K562 (cell line): ENCODE results near the gene LMNA. TPM values are rescaled to one million over a fixed set of nuclear protein-coding genes. Genes with fewer than 3 reads are reported as not detected.
A peak's percentile ranks its signal among the peaks of the same experiment; 100 is the strongest.

Experiments used
- ARNT ChIP-seq, 2 experiments: fragments of 450-650 bp; IDR thresholded peaks; 2 replicates each; pipeline ENCODE4 v1.6.1; 2016; ENCODE audit warnings: mild to moderate bottlenecking in 1 of 2
- ATF2 ChIP-seq: sonication (generic); formaldehyde crosslinking; IDR thresholded peaks from 2 replicates; pipeline ENCODE4 v1.8.1; 2022; ENCODE audit warnings: missing genetic modification reagents
- CREBBP ChIP-seq: IDR thresholded peaks from one replicate; pipeline ENCODE4 v1.6.1; 2012; ENCODE audit warnings: low read depth, mild to moderate bottlenecking, control low read depth, inconsistent platforms, low read length
- DEAF1 ChIP-seq: fragments of 450-650 bp; formaldehyde crosslinking; IDR thresholded peaks from 2 replicates; pipeline ENCODE4 v1.4.0; 2020; ENCODE audit warnings: mild to moderate bottlenecking, moderate library complexity
- FOS ChIP-seq: IDR thresholded peaks from 3 replicates; pipeline ENCODE4 v1.6.1; 2011; ENCODE audit not compliant: insufficient read length; ENCODE audit errors: extremely low read depth
- KAT8 ChIP-seq: fragments of 450-650 bp; IDR thresholded peaks from 2 replicates; pipeline ENCODE4 v1.6.1; 2016; ENCODE audit warnings: low read depth, mild to moderate bottlenecking
- KDM2B ChIP-seq: fragments of 250-450 bp; sonication (Bioruptor Pico); IDR thresholded peaks from 2 replicates; pipeline ENCODE4 v1.8.0; 2021; ENCODE audit warnings: mild to moderate bottlenecking, moderate library complexity
- MECOM ChIP-seq: fragments of 250-450 bp; sonication (Bioruptor Pico); IDR thresholded peaks from 2 replicates; pipeline ENCODE4 v1.8.0; 2022; ENCODE audit warnings: inconsistent platforms
- NFE2L1 ChIP-seq: fragments of 450-650 bp; IDR thresholded peaks from 2 replicates; pipeline ENCODE4 v1.6.1; 2016; ENCODE audit warnings: missing genetic modification characterization, low read depth, mild to moderate bottlenecking, missing compliant biosample characterization, moderate library complexity, borderline replicate concordance
- NFIC ChIP-seq: fragments of 450-650 bp; IDR thresholded peaks from 2 replicates; pipeline ENCODE4 v1.6.1; 2017; ENCODE audit warnings: mild to moderate bottlenecking, inconsistent platforms
- NFYB ChIP-seq: IDR thresholded peaks from 2 replicates; pipeline ENCODE4 v1.6.1; 2011; ENCODE audit warnings: mild to moderate bottlenecking, moderate library complexity; ENCODE audit not compliant: insufficient read length; ENCODE audit errors: extremely low read depth
- PHTF2 ChIP-seq: fragments of 250-450 bp; sonication (Bioruptor Pico); IDR thresholded peaks from 2 replicates; pipeline ENCODE4 v1.5.0; 2021; ENCODE audit warnings: mild to moderate bottlenecking
- POLR2A ChIP-seq: fragments of 450-650 bp; conservative IDR thresholded peaks from 2 replicates; pipeline ENCODE4 v1.6.1; 2016
- RBM22 ChIP-seq: fragments of 200-400 bp; formaldehyde crosslinking; IDR thresholded peaks from 2 replicates; pipeline ENCODE4 v1.6.1; 2018; ENCODE audit warnings: low read length, low read depth; ENCODE audit not compliant: poor library complexity, severe bottlenecking
- RNF2 ChIP-seq: sonication (generic); IDR thresholded peaks from 2 replicates; pipeline ENCODE4 v1.6.1; 2016
- SIX5 ChIP-seq, 2 experiments: IDR thresholded peaks; 2 replicates each; pipeline ENCODE4 v1.6.1; 2011; ENCODE audit warnings: low read length in 2 of 2, borderline replicate concordance in 1 of 2, low read depth in 1 of 2, mild to moderate bottlenecking in 1 of 2, moderate library complexity in 1 of 2; ENCODE audit not compliant: insufficient read depth in 1 of 2
- SLC30A9 ChIP-seq: fragments of 250-450 bp; sonication (Bioruptor Pico); IDR thresholded peaks from 2 replicates; pipeline ENCODE4 v1.8.0; 2022; ENCODE audit warnings: mild to moderate bottlenecking, moderate library complexity
- TAF1 ChIP-seq: IDR thresholded peaks from 2 replicates; pipeline ENCODE4 v1.6.1; 2011; ENCODE audit warnings: mild to moderate bottlenecking, low read length, moderate library complexity; ENCODE audit not compliant: insufficient read depth, control insufficient read depth, severe bottlenecking; ENCODE audit errors: extremely low read depth
- YBX1 ChIP-seq: fragments of 450-650 bp; IDR thresholded peaks from 2 replicates; pipeline ENCODE4 v1.7.1; 2016; ENCODE audit warnings: mild to moderate bottlenecking
- ZBED1 ChIP-seq: IDR thresholded peaks from 2 replicates; pipeline ENCODE4 v1.6.1; 2014
- ZBTB8A ChIP-seq: fragments of 450-650 bp; IDR thresholded peaks from 2 replicates; pipeline ENCODE4 v1.6.1; 2018; ENCODE audit warnings: mild to moderate bottlenecking, moderate library complexity; ENCODE audit not compliant: partially characterized antibody
- ZC3H8 ChIP-seq: fragments of 450-650 bp; IDR thresholded peaks from 2 replicates; pipeline ENCODE4 v1.6.1; 2017
- ZFP30 ChIP-seq: fragments of 250-450 bp; sonication (Bioruptor Pico); IDR thresholded peaks from 2 replicates; pipeline ENCODE4 v1.8.0; 2022; ENCODE audit warnings: moderate library complexity, mild to moderate bottlenecking, inconsistent platforms, borderline replicate concordance
- ZNF175 ChIP-seq: fragments of 200-800 bp; sonication (Bioruptor generic); IDR thresholded peaks from 2 replicates; pipeline ENCODE4 v1.6.1; 2016; ENCODE audit warnings: low read depth, mild to moderate bottlenecking, missing genetic modification characterization, missing compliant biosample characterization
- ZNF197 ChIP-seq: fragments of 200-800 bp; sonication (Bioruptor generic); IDR thresholded peaks from 2 replicates; pipeline ENCODE4 v1.6.1; 2016; ENCODE audit warnings: low read depth, missing genetic modification characterization, missing compliant biosample characterization
- ZNF778 ChIP-seq: fragments of 450-650 bp; formaldehyde crosslinking; IDR thresholded peaks from 2 replicates; pipeline ENCODE4 v1.4.0; 2020; ENCODE audit warnings: mild to moderate bottlenecking, moderate library complexity
- ZNF780A ChIP-seq: fragments of 250-450 bp; sonication (Bioruptor Pico); IDR thresholded peaks from 2 replicates; pipeline ENCODE4 v1.5.0; 2021; ENCODE audit warnings: mild to moderate bottlenecking
- polyA plus RNA-seq, 8 experiments: library from polyadenylated mRNA; depleted of rRNA in 4 of 8; stranded (reverse) in 5 of 8; unstranded in 3 of 8; fragments of >200 nt; fragmentation: Nextera tagmentation in 2 of 8; fragmentation: Illumina TruSeq in 1 of 8; extraction: Ambion mirVana in 2 of 8; extraction: Trizol in 1 of 8; gene quantifications; 2 replicates each; pipeline versions ENCODE4 v1.2.1 to v1.2.3, GENCODE V29; 2011 to 2014; ENCODE audit warnings: inconsistent platforms in 1 of 8, missing spikeins in 1 of 8
- total RNA-seq, 7 experiments: library from RNA; depleted of rRNA in 6 of 7; stranded (reverse); fragments of >200 nt in 6 of 7; fragmentation: Illumina TruSeq in 2 of 7; extraction: Trizol in 2 of 7; gene quantifications; 2 replicates each; pipeline versions ENCODE4 v1.2.1 to v1.2.3, GENCODE V29; 2011 to 2021; ENCODE audit warnings: low replicate concordance in 1 of 7
- TF ChIP-seq, protein P1 (sequence below): fragments of 250-450 bp; sonication (Bioruptor Pico); IDR thresholded peaks from 2 replicates; pipeline ENCODE4 v1.8.0; 2021; ENCODE audit warnings: moderate library complexity, mild to moderate bottlenecking, inconsistent platforms
- TF ChIP-seq, protein P2 (sequence below): fragments of 450-650 bp; formaldehyde crosslinking; IDR thresholded peaks from 2 replicates; pipeline ENCODE4 v1.4.0; 2022; ENCODE audit warnings: missing genetic modification characterization

The LMNA gene
- total and polyA plus RNA-seq, 9 of the 15 experiments (the other 6 are each of a cell fraction or from before 2014, with no cell fraction given): 1.00 to 347 (median 88.2) TPM

DNA sequence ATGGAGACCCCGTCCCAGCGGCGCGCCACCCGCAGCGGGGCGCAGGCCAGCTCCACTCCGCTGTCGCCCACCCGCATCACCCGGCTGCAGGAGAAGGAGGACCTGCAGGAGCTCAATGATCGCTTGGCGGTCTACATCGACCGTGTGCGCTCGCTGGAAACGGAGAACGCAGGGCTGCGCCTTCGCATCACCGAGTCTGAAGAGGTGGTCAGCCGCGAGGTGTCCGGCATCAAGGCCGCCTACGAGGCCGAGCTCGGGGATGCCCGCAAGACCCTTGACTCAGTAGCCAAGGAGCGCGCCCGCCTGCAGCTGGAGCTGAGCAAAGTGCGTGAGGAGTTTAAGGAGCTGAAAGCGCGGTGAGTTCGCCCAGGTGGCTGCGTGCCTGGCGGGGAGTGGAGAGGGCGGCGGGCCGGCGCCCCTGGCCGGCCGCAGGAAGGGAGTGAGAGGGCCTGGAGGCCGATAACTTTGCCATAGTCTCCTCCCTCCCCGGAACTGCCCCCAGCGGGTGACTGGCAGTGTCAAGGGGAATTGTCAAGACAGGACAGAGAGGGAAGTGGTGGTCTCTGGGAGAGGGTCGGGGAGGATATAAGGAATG is 505 bp downstream of the LMNA start (continued):
- TF ChIP-seq RNF2: no peak
- TF ChIP-seq SLC30A9 (CRISPR knock-in tag): 0 out of 2 replicates have a peak, but pooled peaks have one; percentile 1
- TF ChIP-seq ZFP30 (CRISPR knock-in tag): no peak
- TF ChIP-seq KAT8: no peak
- no peak for TF ChIP-seq FOS
- no peak for TF ChIP-seq CREBBP
- no peak for TF ChIP-seq PHTF2
- TF ChIP-seq POLR2A: 0 out of 2 replicates have a peak, but pooled peaks have one; percentile 47
- TF ChIP-seq, protein P1, sequence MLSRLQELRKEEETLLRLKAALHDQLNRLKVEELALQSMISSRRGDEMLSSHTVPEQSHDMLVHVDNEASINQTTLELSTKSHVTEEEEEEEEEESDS (CRISPR knock-in tag): no peak
- TF ChIP-seq NFE2L1: no peak
- no peak for TF ChIP-seq ZNF778 (CRISPR knock-in tag)
- TF ChIP-seq ZC3H8: no peak
- TF ChIP-seq NFIC: no peak
- peak; percentile 47 for TF ChIP-seq TAF1
- TF ChIP-seq ATF2 (CRISPR knock-in tag): no peak
- TF ChIP-seq MECOM: no peak
- no peak for TF ChIP-seq ZBED1
- TF ChIP-seq NFYB: no peak
- TF ChIP-seq ARNT (IDR thresholded peaks at IDR 0.05): no peak
- TF ChIP-seq ZBTB8A: no peak
- TF ChIP-seq, protein P2, sequence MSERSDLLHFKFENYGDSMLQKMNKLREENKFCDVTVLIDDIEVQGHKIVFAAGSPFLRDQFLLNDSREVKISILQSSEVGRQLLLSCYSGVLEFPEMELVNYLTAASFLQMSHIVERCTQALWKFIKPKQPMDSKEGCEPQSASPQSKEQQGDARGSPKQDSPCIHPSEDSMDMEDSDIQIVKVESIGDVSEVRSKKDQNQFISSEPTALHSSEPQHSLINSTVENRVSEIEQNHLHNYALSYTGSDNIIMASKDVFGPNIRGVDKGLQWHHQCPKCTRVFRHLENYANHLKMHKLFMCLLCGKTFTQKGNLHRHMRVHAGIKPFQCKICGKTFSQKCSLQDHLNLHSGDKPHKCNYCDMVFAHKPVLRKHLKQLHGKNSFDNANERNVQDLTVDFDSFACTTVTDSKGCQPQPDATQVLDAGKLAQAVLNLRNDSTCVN (CRISPR knock-in tag): no peak
- no peak for TF ChIP-seq DEAF1 (CRISPR knock-in tag)
- no peak for TF ChIP-seq RBM22
- no peak for TF ChIP-seq ZNF780A
- TF ChIP-seq KDM2B (CRISPR knock-in tag): no peak
- TF ChIP-seq ZNF197 (CRISPR knock-in tag): no peak
- TF ChIP-seq ZNF175 (CRISPR knock-in tag): peak; percentile 55; the same call in 1 of the 2 replicates
- no peak for TF ChIP-seq YBX1
- TF ChIP-seq SIX5 (IDR thresholded peaks at IDR 0.05; ENCODE audit: borderline replicate concordance in 1 of 2, insufficient read depth in 1 of 2, low read depth in 1 of 2, low read length in 2 of 2): no peak
